Uterine smooth muscle cell (primary cell): ENCODE measurements around the gene TRIM17. TPM values are rescaled to one million over a fixed set of nuclear protein-coding genes. Genes with fewer than 3 reads are reported as not detected.

Experiments
- total RNA-seq: library from RNA; depleted of rRNA; stranded (reverse); fragments of >200 nt; gene quantifications from 2 replicates; pipeline ENCODE4 v1.2.3, GENCODE V29; 2014

The TRIM17 gene
- total RNA-seq, result 0.25 and 0.33 TPM in 2 replicates

GRCh38 chr1:228416217-228416933 lies at the start of gene TRIM17:
Gene TRIM17, minus strand, starts transcription at chr1:228416861. Its CDS starts 1,789 bp downstream, at chr1:228415072.

Other genes starting within 250 kb of the TRIM17 start
- gene OBSCN, start 208.8 kb downstream of the TRIM17 start, total RNA-seq, result 10.7 and 31.2 TPM in 2 replicates
- 27.4 and 28.6 TPM in 2 replicates for gene TRIM11, start 10.0 kb downstream of the TRIM17 start, total RNA-seq
- 75.5 and 148 TPM in 2 replicates for gene RNF187, start 70.5 kb upstream of the TRIM17 start, total RNA-seq